Mesothelial cell of epicardium (in vitro differentiated cells): ENCODE measurements around the gene SLC39A13. TPM values are rescaled to one million over a fixed set of nuclear protein-coding genes. Genes with fewer than 3 reads are reported as not detected.

ENCODE experiments used
- DNase-seq, 2 experiments: peaks; one replicate each; pipeline ENCODE4 v3.0.0; 2021; ENCODE audit warnings: low spot score in 2 of 2; ENCODE audit not compliant: unreplicated experiment in 2 of 2
- H3K27ac Mint-ChIP-seq: 2 replicates; pipeline ENCODE4 v1.8.0; 2021; ENCODE audit warnings: mixed read lengths
- H3K27me3 Mint-ChIP-seq: 2 replicates; pipeline ENCODE4 v1.8.0; 2021; ENCODE audit warnings: low read depth, mixed read lengths
- H3K36me3 Mint-ChIP-seq: 2 replicates; pipeline ENCODE4 v1.8.0; 2021; ENCODE audit warnings: mixed read lengths
- H3K4me1 Mint-ChIP-seq: 2 replicates; pipeline ENCODE4 v1.8.0; 2021; ENCODE audit warnings: mixed read lengths
- H3K4me3 Mint-ChIP-seq: 2 replicates; pipeline ENCODE4 v1.8.0; 2021; ENCODE audit warnings: mild to moderate bottlenecking, moderate library complexity, mixed read lengths
- H3K9me3 Mint-ChIP-seq: 2 replicates; pipeline ENCODE4 v1.8.0; 2021; ENCODE audit warnings: mixed read lengths
- total RNA-seq: library from RNA; stranded (reverse); gene quantifications from 3 replicates; pipeline ENCODE4 v1.2.1, GENCODE V29; 2021
- TF ChIP-seq, protein P1 (sequence below): fragments of 200-600 bp; sonication (generic); IDR thresholded peaks from one replicate; pipeline ENCODE4 v1.5.0; 2021; ENCODE audit warnings: antibody characterized with exemption; ENCODE audit not compliant: unreplicated experiment

SLC39A13 gene
- total RNA-seq, 1 donor from 2014 or later, result 69.5 TPM

DNA sequence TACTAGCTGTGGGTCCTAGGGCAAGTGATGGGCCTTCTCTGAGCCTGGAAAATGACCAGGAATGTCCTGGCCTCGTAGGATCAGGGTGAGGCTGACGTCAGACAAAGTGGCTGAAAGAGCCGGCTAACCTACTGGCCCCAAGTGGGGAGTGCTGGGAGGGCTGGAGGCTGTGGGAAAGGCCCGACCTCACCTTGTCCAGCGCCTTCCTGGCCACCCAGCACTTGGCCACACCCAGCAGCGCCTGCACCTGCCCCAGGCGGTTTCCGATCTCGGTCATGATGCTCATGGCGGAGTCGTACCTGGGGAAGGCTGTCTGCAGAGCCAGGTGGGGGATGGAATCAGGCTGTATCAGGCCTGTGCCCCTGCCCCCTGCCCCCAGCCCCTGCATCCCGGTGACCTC lies 33.0 kb downstream of the SLC39A13 start:
- TF ChIP-seq, protein P1, sequence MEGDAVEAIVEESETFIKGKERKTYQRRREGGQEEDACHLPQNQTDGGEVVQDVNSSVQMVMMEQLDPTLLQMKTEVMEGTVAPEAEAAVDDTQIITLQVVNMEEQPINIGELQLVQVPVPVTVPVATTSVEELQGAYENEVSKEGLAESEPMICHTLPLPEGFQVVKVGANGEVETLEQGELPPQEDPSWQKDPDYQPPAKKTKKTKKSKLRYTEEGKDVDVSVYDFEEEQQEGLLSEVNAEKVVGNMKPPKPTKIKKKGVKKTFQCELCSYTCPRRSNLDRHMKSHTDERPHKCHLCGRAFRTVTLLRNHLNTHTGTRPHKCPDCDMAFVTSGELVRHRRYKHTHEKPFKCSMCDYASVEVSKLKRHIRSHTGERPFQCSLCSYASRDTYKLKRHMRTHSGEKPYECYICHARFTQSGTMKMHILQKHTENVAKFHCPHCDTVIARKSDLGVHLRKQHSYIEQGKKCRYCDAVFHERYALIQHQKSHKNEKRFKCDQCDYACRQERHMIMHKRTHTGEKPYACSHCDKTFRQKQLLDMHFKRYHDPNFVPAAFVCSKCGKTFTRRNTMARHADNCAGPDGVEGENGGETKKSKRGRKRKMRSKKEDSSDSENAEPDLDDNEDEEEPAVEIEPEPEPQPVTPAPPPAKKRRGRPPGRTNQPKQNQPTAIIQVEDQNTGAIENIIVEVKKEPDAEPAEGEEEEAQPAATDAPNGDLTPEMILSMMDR, result no peak
- no peak overlapping the region for H3K4me3 Mint-ChIP-seq
- H3K9me3 Mint-ChIP-seq, result no peaks in the 10 kb centered on the region
- no peaks in the 10 kb centered on the region for H3K36me3 Mint-ChIP-seq
- H3K4me1 Mint-ChIP-seq, result no peaks in the 10 kb centered on the region
- H3K27ac Mint-ChIP-seq, result no peak overlapping the region
- DNase-seq, result no peak
- no peaks in the 10 kb centered on the region for H3K27me3 Mint-ChIP-seq

DNA sequence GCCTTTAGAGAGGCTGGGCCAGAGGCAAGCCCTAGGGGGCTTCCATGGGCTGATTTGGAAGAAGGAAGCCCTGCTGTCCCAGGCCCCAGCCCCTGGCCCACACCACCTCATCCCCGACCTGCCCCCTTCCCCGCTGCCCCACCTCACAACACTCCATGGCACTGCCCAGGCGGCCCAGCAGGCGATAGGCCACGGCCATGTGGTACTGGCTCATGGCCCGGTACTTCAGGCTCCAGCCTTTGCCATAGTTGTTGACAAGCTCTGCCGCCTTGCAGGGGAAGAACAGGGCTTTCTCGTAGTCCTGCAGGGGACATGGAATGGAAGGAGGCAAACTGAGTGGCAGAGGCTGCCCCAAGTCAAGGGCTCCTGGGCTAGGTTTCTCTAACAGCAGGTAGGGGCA lies 34.1 kb downstream of the SLC39A13 start:
- TF ChIP-seq, protein P1, result no peak
- Mint-ChIP-seq H3K36me3 (no peaks in the 10 kb centered on the region), H3K27me3 (no peaks in the 10 kb centered on the region), H3K4me1 (no peaks in the 10 kb centered on the region), H3K9me3 (no peaks in the 10 kb centered on the region), H3K27ac (no peak overlapping the region), H3K4me3 (no peak overlapping the region)
- DNase-seq, result no peak

DNA sequence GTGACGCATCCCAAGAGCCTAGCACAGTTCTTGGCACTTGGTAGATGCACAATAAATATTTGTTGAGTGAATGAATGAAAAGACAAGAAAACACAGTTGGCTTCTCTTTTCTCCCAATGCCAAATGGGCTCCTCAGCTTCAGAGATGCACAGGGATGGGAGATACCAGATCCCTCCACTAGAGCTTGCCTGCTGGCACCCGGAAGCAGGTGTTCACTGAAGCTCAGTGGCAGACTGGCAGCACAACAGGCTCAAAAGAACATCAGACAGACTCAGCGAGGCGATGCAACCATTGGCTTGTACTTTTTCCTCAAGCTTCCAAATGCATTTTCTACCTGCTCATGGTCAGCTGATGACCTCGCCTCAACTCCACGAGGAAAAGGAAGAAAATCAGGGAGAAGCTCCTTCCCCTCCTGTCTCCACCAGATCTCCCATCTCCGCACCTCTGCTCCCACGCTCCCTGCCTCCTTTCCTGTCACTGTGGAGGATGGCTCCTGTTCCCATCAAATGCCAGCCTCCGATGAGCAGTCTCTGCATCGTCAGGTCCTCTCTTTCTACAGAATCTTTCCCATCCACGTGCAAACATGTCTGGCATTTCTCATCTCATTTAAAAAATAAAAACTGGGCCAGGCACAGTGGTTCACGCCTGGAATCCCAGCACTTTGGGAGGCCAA lies 34.8 kb downstream of the SLC39A13 start:
- Mint-ChIP-seq H3K36me3 (no peaks in the 10 kb centered on the region), H3K4me1 (no peaks in the 10 kb centered on the region), H3K9me3 (no peaks in the 10 kb centered on the region), H3K27ac (no peak overlapping the region), H3K4me3 (no peak overlapping the region), H3K27me3 (no peaks in the 10 kb centered on the region)
- TF ChIP-seq, protein P1, result no peak
- DNase-seq, result no peak

DNA sequence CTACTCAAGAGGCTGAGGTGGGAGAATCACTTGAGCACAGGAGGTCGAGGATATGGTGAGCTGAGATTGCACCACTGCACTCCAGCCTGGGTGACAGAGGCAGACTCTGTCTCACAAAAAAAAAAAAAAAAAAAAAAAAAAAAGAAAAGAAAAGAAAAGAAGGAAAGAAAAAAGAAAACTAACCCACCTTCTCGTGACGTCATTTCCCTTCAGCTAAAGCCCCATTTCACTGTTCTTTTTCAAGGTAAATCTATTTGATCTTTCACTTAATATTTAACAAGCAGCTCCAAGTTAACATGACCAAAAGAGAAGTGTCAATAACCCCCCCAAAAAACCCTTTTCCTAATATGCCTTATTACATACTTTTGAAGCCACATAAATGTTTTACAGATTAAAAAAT lies 35.4 kb downstream of the SLC39A13 start:
- TF ChIP-seq, protein P1, result no peak
- Mint-ChIP-seq H3K27me3 (no peaks in the 10 kb centered on the region), H3K4me3 (no peak overlapping the region), H3K9me3 (no peaks in the 10 kb centered on the region), H3K27ac (no peak overlapping the region), H3K36me3 (no peaks in the 10 kb centered on the region), H3K4me1 (no peaks in the 10 kb centered on the region)
- no peak for DNase-seq

DNA sequence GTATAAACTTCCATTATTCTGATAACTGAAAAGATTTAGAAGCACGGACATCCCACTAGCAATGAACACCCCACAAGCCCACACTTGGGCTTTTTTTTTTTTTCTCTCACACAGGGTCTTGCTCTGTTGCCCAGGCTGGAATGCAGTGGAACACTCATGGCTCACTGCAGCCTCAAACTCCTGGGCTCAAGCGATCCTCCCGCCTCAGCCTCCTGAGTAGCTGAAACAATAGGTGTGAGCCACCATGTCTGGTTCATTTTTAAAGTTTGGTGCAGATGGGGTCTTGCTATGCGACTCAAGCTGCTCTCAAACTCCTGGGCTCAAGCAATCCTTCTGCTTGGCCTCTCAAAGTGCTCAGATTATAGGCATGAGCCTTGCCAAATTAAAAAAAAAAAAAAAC lies 37.5 kb downstream of the SLC39A13 start:
- Mint-ChIP-seq H3K4me1 (no peaks in the 10 kb centered on the region), H3K27me3 (no peaks in the 10 kb centered on the region), H3K9me3 (no peaks in the 10 kb centered on the region), H3K4me3 (no peak overlapping the region), H3K36me3 (no peaks in the 10 kb centered on the region), H3K27ac (no peak overlapping the region)
- TF ChIP-seq, protein P1, result no peak
- DNase-seq, result no peak

DNA sequence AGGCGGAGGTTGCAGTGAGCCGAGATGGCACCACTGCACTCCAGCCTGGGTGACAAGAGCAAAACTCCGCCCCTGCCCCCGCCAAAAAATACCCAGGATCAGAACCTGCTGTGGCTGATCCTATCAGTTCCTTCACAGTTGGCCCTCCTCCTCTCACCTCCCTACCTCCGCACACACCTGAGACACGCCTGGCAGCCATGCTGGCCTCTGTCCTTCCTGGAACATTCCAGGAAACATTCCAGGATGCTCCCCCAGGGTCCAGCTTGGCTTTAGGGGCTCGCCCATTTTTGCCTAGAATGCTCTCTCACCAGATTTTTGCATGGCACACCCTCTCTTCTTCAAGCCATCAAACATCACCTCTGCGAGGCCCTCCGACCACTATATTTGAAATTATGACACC lies 38.4 kb downstream of the SLC39A13 start:
- TF ChIP-seq, protein P1, result no peak
- DNase-seq, result no peak
- H3K27me3 Mint-ChIP-seq, result no peaks in the 10 kb centered on the region
- H3K36me3 Mint-ChIP-seq, result no peaks in the 10 kb centered on the region
- H3K9me3 Mint-ChIP-seq, result no peaks in the 10 kb centered on the region
- no peak overlapping the region for H3K27ac Mint-ChIP-seq
- H3K4me1 Mint-ChIP-seq, result no peaks in the 10 kb centered on the region
- no peak overlapping the region for H3K4me3 Mint-ChIP-seq
